CD4-positive, CD25-positive, alpha-beta regulatory T cell (primary cell): ENCODE results near the gene IFNL2. TPM values are rescaled to one million over a fixed set of nuclear protein-coding genes. Genes with fewer than 3 reads are reported as not detected.

Experiments
- ATAC-seq, 2 donors: fragments of 150-1000 bp; cut with Tn5 transposase; one replicate each; pipeline ENCODE4 v1.10.0; 2021; ENCODE audit warnings: low read depth in 2 of 2, moderate number of reproducible peaks in 2 of 2, moderate library complexity in 1 of 2
- DNase-seq, 3 donors: peaks; one replicate each; pipeline versions ENCODE4 v3.0.0 to v3.0.0-alpha.2; 2012 to 2022; ENCODE audit warnings: mixed read lengths in 1 of 3
- H3K27ac ChIP-seq: one replicate; pipeline ENCODE4 v1.7.0; 2013; ENCODE audit warnings: mild to moderate bottlenecking, low read length; ENCODE audit not compliant: insufficient read depth, poor library complexity, severe bottlenecking
- H3K27me3 ChIP-seq: one replicate; pipeline ENCODE4 v1.7.0; 2013; ENCODE audit warnings: low read length; ENCODE audit not compliant: control insufficient read depth, insufficient read depth
- H3K36me3 ChIP-seq: one replicate; pipeline ENCODE4 v1.7.0; 2013; ENCODE audit warnings: mild to moderate bottlenecking, low read length, moderate library complexity; ENCODE audit not compliant: control insufficient read depth, insufficient read depth
- H3K4me1 ChIP-seq: 2 replicates; pipeline ENCODE4 v1.7.0; 2013; ENCODE audit warnings: mild to moderate bottlenecking, low read length; ENCODE audit not compliant: insufficient read depth, control insufficient read depth, poor library complexity, severe bottlenecking
- H3K4me3 ChIP-seq: one replicate; pipeline ENCODE4 v1.7.0; 2013; ENCODE audit warnings: low read depth, mild to moderate bottlenecking, low read length, moderate library complexity
- H3K9me3 ChIP-seq, 2 experiments: 1 replicate in 1 of 2; 2 replicates in 1 of 2; pipeline ENCODE4 v1.7.0; 2013; ENCODE audit warnings: low read length in 2 of 2, mild to moderate bottlenecking in 1 of 2, moderate library complexity in 1 of 2; ENCODE audit not compliant: control insufficient read depth in 2 of 2
- H3K27ac Mint-ChIP-seq, 3 donors: one replicate each; pipeline ENCODE4 v1.8.0; 2020 to 2022; ENCODE audit warnings: mild to moderate bottlenecking in 3 of 3, mixed read lengths in 3 of 3, moderate library complexity in 2 of 3
- H3K27me3 Mint-ChIP-seq: one replicate; pipeline ENCODE4 v1.8.0; 2022; ENCODE audit warnings: mild to moderate bottlenecking, mixed read lengths
- H3K36me3 Mint-ChIP-seq: one replicate; pipeline ENCODE4 v1.8.0; 2020; ENCODE audit warnings: mixed read lengths
- H3K4me1 Mint-ChIP-seq, 4 donors: one replicate each; pipeline ENCODE4 v1.8.0; 2020 to 2022; ENCODE audit warnings: mixed read lengths in 4 of 4, mild to moderate bottlenecking in 1 of 4
- H3K4me3 Mint-ChIP-seq, 4 donors: one replicate each; pipeline ENCODE4 v1.8.0; 2020 to 2022; ENCODE audit warnings: mild to moderate bottlenecking in 4 of 4, mixed read lengths in 4 of 4, moderate library complexity in 3 of 4
- H3K9me3 Mint-ChIP-seq, 7 donors: one replicate each; pipeline ENCODE4 v1.8.0; 2020 to 2022; ENCODE audit warnings: mixed read lengths in 7 of 7, mild to moderate bottlenecking in 3 of 7, moderate library complexity in 2 of 7
- polyA plus RNA-seq, 4 donors: library from polyadenylated mRNA; unstranded; fragments of 300-500 nt; fragmentation: Illumina TruSeq; gene quantifications; one replicate each; pipeline ENCODE4 v1.2.3, GENCODE V29; 2021
- total RNA-seq: library from RNA; stranded (reverse); gene quantifications from one replicate; pipeline ENCODE4 v1.2.3, GENCODE V29; 2022

Gene IFNL2
- total and polyA plus RNA-seq, 5 donors from 2014 or later, result not detected

DNA sequence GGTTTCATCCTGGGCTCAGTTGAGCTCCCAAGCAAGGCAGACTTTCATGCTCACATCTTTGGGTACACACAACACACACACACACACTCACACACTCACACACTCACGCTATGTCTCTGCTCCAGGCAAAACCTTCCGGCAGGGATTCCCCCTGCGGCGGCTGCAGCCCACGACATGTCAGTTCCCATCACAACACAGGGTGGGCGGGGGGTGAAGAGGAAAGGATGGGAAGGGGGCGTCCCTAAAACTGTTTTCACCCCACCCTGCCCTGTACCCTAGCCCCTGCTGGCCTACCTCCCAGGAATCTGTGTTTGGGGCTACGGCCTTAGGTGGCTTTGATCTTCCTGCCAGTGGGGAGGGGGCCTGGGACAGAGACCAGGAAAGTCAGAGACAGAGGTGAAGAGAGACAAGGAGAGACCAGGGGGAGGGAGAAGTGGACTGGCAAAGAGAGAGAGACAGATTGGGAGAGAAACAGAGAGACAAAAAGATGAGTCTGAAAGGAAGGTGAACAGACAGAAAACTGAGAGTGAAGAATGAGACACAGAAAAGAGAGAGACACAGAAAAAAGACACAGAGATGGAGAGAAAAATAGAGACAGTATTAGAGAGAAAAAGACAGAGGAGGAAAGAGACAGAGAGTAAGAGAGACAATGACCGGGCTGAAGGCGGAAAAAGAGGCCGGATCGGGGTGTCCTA lies 48.6 kb downstream of the IFNL2 start:
- Histone ChIP-seq H3K4me3 (no peak overlapping the region), H3K4me1 (peaks cover 13% of the 10 kb centered on the region), H3K36me3 (peaks cover 12% of the 10 kb centered on the region), H3K27me3 (no peaks in the 10 kb centered on the region), H3K9me3 (no peaks in the 10 kb centered on the region), H3K27ac (no peak overlapping the region)
- DNase-seq (no peak), ATAC-seq (no peak)
- H3K4me1 Mint-ChIP-seq, result peaks cover 0 to 33% (median 14%) of the 10 kb centered on the region in 4 donors
- H3K27ac Mint-ChIP-seq, result peak overlapping the region; percentile 14 to 75 (median 53)
- H3K4me3 Mint-ChIP-seq, result peak overlapping the region in 1 of 4 donors; percentile 56
- H3K36me3 Mint-ChIP-seq, result peaks cover 23% of the 10 kb centered on the region
- H3K27me3 Mint-ChIP-seq, result no peaks in the 10 kb centered on the region
- peaks cover 0 to 3% (median 0%) of the 10 kb centered on the region in 7 donors for H3K9me3 Mint-ChIP-seq

DNA sequence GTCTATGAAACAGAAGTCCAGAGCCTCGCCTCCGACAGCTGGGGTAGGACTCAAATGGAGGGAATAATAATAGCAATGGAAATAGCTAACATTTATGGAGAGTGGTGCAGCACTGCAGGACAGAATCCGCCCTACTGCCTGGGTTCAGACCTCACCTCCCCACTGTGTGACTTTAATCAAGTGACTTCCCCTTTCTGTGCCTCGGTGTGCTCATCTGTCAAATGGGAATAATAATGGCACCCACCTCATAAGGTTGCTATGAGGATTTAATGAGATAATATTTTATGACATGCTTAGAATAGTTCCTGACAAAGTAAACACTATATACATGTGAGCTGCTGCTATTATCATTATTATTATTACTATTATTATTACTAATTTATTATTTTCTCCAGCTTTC lies 49.3 kb downstream of the IFNL2 start:
- ATAC-seq (no peak), DNase-seq (no peak)
- Histone ChIP-seq H3K36me3 (peaks cover 12% of the 10 kb centered on the region), H3K4me1 (peaks cover 13% of the 10 kb centered on the region), H3K4me3 (no peak overlapping the region), H3K9me3 (no peaks in the 10 kb centered on the region), H3K27ac (no peak overlapping the region), H3K27me3 (no peaks in the 10 kb centered on the region)
- Mint-ChIP-seq H3K27ac (peak overlapping the region; percentile 53 to 75 (median 63)), H3K9me3 (peaks cover 0 to 3% (median 0%) of the 10 kb centered on the region in 7 donors), H3K36me3 (peaks cover 20% of the 10 kb centered on the region), H3K4me3 (no peak overlapping the region), H3K4me1 (peaks cover 0 to 36% (median 14%) of the 10 kb centered on the region in 4 donors), H3K27me3 (no peaks in the 10 kb centered on the region)

DNA sequence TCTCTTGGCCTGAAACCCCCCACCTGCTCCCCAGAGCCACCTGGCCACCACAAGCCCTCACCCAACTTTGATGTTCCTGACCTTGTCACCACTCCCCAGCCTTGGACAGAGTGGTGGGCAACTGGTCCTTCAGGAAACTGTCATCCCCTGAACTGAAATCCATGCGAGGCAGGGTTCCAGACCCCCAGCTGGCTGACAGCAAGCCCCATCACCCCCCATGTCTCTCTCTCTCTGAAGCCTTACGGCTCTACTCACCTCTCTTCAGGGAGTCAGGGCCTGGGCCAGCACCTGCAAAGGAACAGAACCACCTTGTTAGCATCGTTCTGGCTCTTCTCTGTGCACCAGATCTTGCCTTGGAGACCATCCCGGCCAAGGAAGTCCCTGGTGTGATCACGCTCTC lies 49.9 kb downstream of the IFNL2 start:
- ATAC-seq (no peak), DNase-seq (no peak)
- Mint-ChIP-seq H3K36me3 (peaks cover 17% of the 10 kb centered on the region), H3K4me1 (peaks cover 0 to 39% (median 16%) of the 10 kb centered on the region in 4 donors), H3K4me3 (peak overlapping the region in 1 of 4 donors; percentile 23), H3K27me3 (no peaks in the 10 kb centered on the region), H3K27ac (peak overlapping the region in 1 of 3 donors; percentile 52), H3K9me3 (peaks cover 0 to 3% (median 0%) of the 10 kb centered on the region in 7 donors)
- Histone ChIP-seq H3K4me3 (no peak overlapping the region), H3K27me3 (no peaks in the 10 kb centered on the region), H3K9me3 (no peaks in the 10 kb centered on the region), H3K36me3 (peaks cover 12% of the 10 kb centered on the region), H3K27ac (no peak overlapping the region), H3K4me1 (peaks cover 13% of the 10 kb centered on the region)

DNA sequence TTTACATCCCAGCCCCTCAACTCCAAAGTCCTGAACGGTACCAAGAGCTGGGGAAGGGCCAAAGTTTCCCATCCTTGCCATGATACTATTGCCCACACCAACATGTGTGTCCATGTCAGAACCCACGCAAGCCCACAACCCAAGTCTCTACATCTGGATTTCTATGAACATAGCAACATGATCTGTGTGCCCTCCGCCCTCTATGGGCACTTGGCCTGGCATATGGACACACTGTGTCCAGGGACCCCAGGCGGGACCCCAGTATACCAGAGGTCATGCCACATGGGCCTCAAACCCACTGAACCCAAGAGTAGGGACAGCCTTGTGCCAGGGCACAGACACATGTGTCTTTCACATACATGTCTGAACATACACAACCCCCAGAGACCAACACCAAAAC lies 50.5 kb downstream of the IFNL2 start:
- no peaks in the 10 kb centered on the region for H3K27me3 ChIP-seq
- H3K4me1 ChIP-seq, result peaks cover 13% of the 10 kb centered on the region
- no peaks in the 10 kb centered on the region for H3K9me3 ChIP-seq
- H3K27ac ChIP-seq, result no peak overlapping the region
- peak overlapping the region in 2 of 3 donors; percentile 7 to 52 for H3K27ac Mint-ChIP-seq
- peaks cover 0 to 42% (median 17%) of the 10 kb centered on the region in 4 donors for H3K4me1 Mint-ChIP-seq
- peaks cover 0 to 2% (median 0%) of the 10 kb centered on the region in 7 donors for H3K9me3 Mint-ChIP-seq
- H3K4me3 Mint-ChIP-seq, result peak overlapping the region in 3 of 4 donors; percentile 81 to 87 (median 85)
- peaks cover 12% of the 10 kb centered on the region for H3K36me3 Mint-ChIP-seq
- no peaks in the 10 kb centered on the region for H3K27me3 Mint-ChIP-seq
- H3K4me3 ChIP-seq, result no peak overlapping the region
- H3K36me3 ChIP-seq, result peaks cover 12% of the 10 kb centered on the region
- DNase-seq (no peak), ATAC-seq (no peak)

DNA sequence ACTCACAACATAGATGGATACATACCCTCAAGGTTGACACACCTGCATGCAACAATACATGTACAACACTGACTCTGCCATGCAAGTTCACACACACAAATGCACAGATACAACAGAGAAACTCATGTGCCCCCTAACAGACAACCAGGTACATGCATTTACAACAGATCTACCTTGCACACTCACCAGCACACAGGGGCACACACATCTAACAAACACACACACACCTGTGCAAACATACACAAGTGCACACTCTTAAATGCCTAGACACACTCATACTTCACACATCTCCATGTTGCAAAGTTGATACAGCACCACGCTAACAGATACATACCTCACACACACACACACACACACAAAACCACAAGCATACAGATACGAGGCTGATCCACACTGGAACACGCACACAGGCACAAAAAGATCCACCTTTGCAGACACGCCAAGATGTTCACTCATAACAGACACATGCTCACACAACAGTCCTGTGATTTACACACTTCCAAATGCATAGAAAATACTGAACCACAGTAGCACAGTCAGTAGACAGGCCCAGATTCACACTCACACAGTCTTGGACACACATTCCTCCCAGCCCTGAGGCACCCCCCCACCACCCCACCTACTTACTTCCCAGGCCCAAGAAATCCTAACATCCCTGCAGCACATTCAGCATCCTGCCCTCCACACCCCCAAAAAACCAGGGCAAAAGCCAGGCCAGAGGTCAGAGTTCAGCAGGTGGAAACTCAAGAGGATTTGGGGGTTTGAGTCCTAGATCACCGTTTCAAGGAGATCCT lies 51.1 kb downstream of the IFNL2 start:
- Mint-ChIP-seq H3K36me3 (peaks cover 12% of the 10 kb centered on the region), H3K27me3 (no peaks in the 10 kb centered on the region), H3K27ac (peak overlapping the region; percentile 2 to 94 (median 7)), H3K4me1 (peaks cover 0 to 46% (median 18%) of the 10 kb centered on the region in 4 donors), H3K9me3 (peaks cover 0 to 2% (median 0%) of the 10 kb centered on the region in 7 donors), H3K4me3 (peak overlapping the region; percentile 73 to 87 (median 83))
- DNase-seq (no peak), ATAC-seq (no peak)
- H3K9me3 ChIP-seq, result no peaks in the 10 kb centered on the region
- H3K4me1 ChIP-seq, result peaks cover 13% of the 10 kb centered on the region
- no peaks in the 10 kb centered on the region for H3K27me3 ChIP-seq
- no peak overlapping the region for H3K27ac ChIP-seq
- H3K4me3 ChIP-seq, result no peak overlapping the region
- H3K36me3 ChIP-seq, result peaks cover 9% of the 10 kb centered on the region

Other genes starting within 250 kb of the IFNL2 start
- 0.35 TPM for gene FBXO27, start 235.8 kb upstream of the IFNL2 start, total RNA-seq
- under 1 TPM in 3 of 4 donors, not detected in 1; 0.16 to 0.34 (median 0.22) TPM for gene FBXO27, start 235.8 kb upstream of the IFNL2 start, polyA plus RNA-seq
- not detected for gene ACP7, start 184.0 kb upstream of the IFNL2 start, total RNA-seq
- gene ACP7, start 184.0 kb upstream of the IFNL2 start, polyA plus RNA-seq, result not detected
- 10.9 TPM for gene PAK4, start 142.6 kb upstream of the IFNL2 start, total RNA-seq
- 1 to 10 TPM in 3 of 4 donors, under 1 TPM in 1; 0.87 to 2.0 (median 1.5) TPM for gene PAK4, start 142.6 kb upstream of the IFNL2 start, polyA plus RNA-seq
- not detected for gene NCCRP1, start 71.4 kb upstream of the IFNL2 start, total RNA-seq
- not detected for gene NCCRP1, start 71.4 kb upstream of the IFNL2 start, polyA plus RNA-seq
- not detected for gene SYCN, start 64.1 kb upstream of the IFNL2 start, total RNA-seq
- not detected for gene SYCN, start 64.1 kb upstream of the IFNL2 start, polyA plus RNA-seq
- gene IFNL3, start 23.4 kb upstream of the IFNL2 start, total RNA-seq, result not detected
- not detected for gene IFNL3, start 23.4 kb upstream of the IFNL2 start, polyA plus RNA-seq
- not detected for gene IFNL4, start 19.5 kb upstream of the IFNL2 start, total RNA-seq
- gene IFNL4, start 19.5 kb upstream of the IFNL2 start, polyA plus RNA-seq, result not detected
- gene IFNL1, start 28.0 kb downstream of the IFNL2 start, total RNA-seq, result not detected
- not detected for gene IFNL1, start 28.0 kb downstream of the IFNL2 start, polyA plus RNA-seq
- 4.9 TPM for gene LRFN1, start 52.5 kb downstream of the IFNL2 start, total RNA-seq
- 1 to 10 TPM; 2.1 to 4.9 (median 3.1) TPM for gene LRFN1, start 52.5 kb downstream of the IFNL2 start, polyA plus RNA-seq
- 512 TPM for gene GMFG, start 67.6 kb downstream of the IFNL2 start, total RNA-seq
- gene GMFG, start 67.6 kb downstream of the IFNL2 start, polyA plus RNA-seq, result 1,000 to 10,000 TPM; 1,343 to 1,906 (median 1,706) TPM
- gene SAMD4B, start 74.0 kb downstream of the IFNL2 start, total RNA-seq, result 78.9 TPM
- 1 to 10 TPM; 5.7 to 9.9 (median 6.5) TPM for gene SAMD4B, start 74.0 kb downstream of the IFNL2 start, polyA plus RNA-seq
- 138 TPM for gene PAF1, start 122.7 kb downstream of the IFNL2 start, total RNA-seq
- gene PAF1, start 122.7 kb downstream of the IFNL2 start, polyA plus RNA-seq, result 10 to 100 TPM; 35.0 to 46.7 (median 39.0) TPM
- gene MED29, start 123.0 kb downstream of the IFNL2 start, total RNA-seq, result 65.6 TPM
- gene MED29, start 123.0 kb downstream of the IFNL2 start, polyA plus RNA-seq, result 10 to 100 TPM; 53.6 to 61.4 (median 57.9) TPM
- gene ZFP36, start 138.5 kb downstream of the IFNL2 start, total RNA-seq, result 1,400 TPM
- gene ZFP36, start 138.5 kb downstream of the IFNL2 start, polyA plus RNA-seq, result 100 to 1,000 TPM in 3 of 4 donors, 10 to 100 TPM in 1; 89.8 to 134 (median 109) TPM
- 209 TPM for gene PLEKHG2, start 144.3 kb downstream of the IFNL2 start, total RNA-seq
- gene PLEKHG2, start 144.3 kb downstream of the IFNL2 start, polyA plus RNA-seq, result 1 to 10 TPM; 1.3 to 3.9 (median 3.1) TPM
- gene RPS16, start 167.6 kb downstream of the IFNL2 start, total RNA-seq, result 2,708 TPM
- 1,000 to 10,000 TPM; 1,440 to 2,367 (median 1,925) TPM for gene RPS16, start 167.6 kb downstream of the IFNL2 start, polyA plus RNA-seq
- gene SUPT5H, start 177.2 kb downstream of the IFNL2 start, total RNA-seq, result 322 TPM
- 10 to 100 TPM; 75.1 to 83.9 (median 82.8) TPM for gene SUPT5H, start 177.2 kb downstream of the IFNL2 start, polyA plus RNA-seq
- 45.3 TPM for gene TIMM50, start 212.4 kb downstream of the IFNL2 start, total RNA-seq
- 10 to 100 TPM; 35.4 to 47.4 (median 40.2) TPM for gene TIMM50, start 212.4 kb downstream of the IFNL2 start, polyA plus RNA-seq
- gene DLL3, start 230.6 kb downstream of the IFNL2 start, total RNA-seq, result 0.17 TPM
- under 1 TPM in 1 of 4 donors, not detected in 3; 0.13 TPM for gene DLL3, start 230.6 kb downstream of the IFNL2 start, polyA plus RNA-seq
- gene SELENOV, start 246.7 kb downstream of the IFNL2 start, total RNA-seq, result not detected
- gene SELENOV, start 246.7 kb downstream of the IFNL2 start, polyA plus RNA-seq, result not detected